GM13976 (cell line): ENCODE measurements around the gene HYDIN.

Source experiments
- DNase-seq: peaks from one replicate; pipeline ENCODE4 v3.0.0; 2012; ENCODE audit warnings: low spot score
- in situ Hi-C: fragments of 300-500 bp; cut with MboI; formaldehyde crosslinking; loops from one replicate; pipeline ENCODE4 v1.12.0; 2022; ENCODE audit warnings: low sequenced_read_pairs, mixed read lengths, inconsistent platforms; ENCODE audit not compliant: unreplicated experiment
- TF ChIP-seq, protein P1 (sequence below): IDR thresholded peaks from 2 replicates; pipeline ENCODE4 v1.5.1; 2012; ENCODE audit warnings: borderline replicate concordance, mild to moderate bottlenecking; ENCODE audit not compliant: insufficient read depth; ENCODE audit errors: extremely low read depth, missing control alignments, control extremely low read depth

Gene HYDIN

GRCh38 chr16:70775399-70775798 is 455.1 kb downstream of the HYDIN start:
- no peak for DNase-seq
- TF ChIP-seq, protein P1, sequence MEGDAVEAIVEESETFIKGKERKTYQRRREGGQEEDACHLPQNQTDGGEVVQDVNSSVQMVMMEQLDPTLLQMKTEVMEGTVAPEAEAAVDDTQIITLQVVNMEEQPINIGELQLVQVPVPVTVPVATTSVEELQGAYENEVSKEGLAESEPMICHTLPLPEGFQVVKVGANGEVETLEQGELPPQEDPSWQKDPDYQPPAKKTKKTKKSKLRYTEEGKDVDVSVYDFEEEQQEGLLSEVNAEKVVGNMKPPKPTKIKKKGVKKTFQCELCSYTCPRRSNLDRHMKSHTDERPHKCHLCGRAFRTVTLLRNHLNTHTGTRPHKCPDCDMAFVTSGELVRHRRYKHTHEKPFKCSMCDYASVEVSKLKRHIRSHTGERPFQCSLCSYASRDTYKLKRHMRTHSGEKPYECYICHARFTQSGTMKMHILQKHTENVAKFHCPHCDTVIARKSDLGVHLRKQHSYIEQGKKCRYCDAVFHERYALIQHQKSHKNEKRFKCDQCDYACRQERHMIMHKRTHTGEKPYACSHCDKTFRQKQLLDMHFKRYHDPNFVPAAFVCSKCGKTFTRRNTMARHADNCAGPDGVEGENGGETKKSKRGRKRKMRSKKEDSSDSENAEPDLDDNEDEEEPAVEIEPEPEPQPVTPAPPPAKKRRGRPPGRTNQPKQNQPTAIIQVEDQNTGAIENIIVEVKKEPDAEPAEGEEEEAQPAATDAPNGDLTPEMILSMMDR: no peak
- in situ Hi-C loops: no loop called here

GRCh38 chr16:70774261-70774660 is 456.3 kb downstream of the HYDIN start:
- TF ChIP-seq, protein P1: no peak
- DNase-seq: no peak
- in situ Hi-C loops: no loop called here

DNA sequence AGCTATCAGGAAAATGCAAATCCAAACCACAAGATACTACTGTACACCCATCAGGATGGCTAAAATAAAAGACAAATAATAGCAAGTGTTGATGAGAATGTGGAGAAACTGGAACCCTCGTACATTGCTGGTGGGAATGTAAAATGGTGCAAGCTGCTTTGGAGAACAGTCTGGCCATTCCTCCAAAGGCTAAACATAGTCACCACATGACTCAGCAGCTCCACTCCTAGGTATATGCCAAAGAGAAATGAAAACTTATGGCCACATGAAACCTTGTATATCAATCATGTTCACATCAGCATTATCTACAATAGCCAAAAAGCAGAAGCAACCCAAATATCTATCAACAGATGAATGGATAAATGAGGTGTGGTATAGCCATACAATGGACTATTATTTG is 458.0 kb downstream of the HYDIN start:
- in situ Hi-C loops: no loop called here
- TF ChIP-seq, protein P1: no peak
- no peak for DNase-seq

- in situ Hi-C loops: no loop called here
- DNase-seq: peak; percentile 76
- TF ChIP-seq, protein P1: peak; percentile 84
Measured at GRCh38 chr16:70770626-70771552, 459.6 kb downstream of the HYDIN start.

GRCh38 chr16:70770291-70770625 is 460.3 kb downstream of the HYDIN start:
- DNase-seq: no peak
- in situ Hi-C loops: no loop called here
- TF ChIP-seq, protein P1: no peak

DNA sequence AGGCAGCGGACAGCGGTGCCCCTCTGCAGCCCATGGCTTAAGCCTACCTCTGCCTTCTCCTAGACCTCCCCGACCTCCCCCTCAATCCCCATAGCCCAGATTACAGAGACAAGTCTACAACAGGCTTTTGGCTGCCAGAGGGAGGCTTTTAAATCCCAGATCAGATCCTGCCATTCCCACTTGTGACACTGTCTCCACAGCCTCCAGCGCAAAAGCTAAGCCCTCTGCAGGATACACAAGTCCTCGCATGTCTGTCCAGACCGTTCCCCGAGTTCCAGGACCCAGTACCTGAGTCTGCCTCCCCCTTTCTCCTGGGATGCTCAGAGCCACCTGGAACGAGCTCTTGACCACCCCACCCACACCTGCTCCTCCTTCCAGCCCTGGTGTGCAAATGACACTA is 460.8 kb downstream of the HYDIN start:
- TF ChIP-seq, protein P1: no peak
- in situ Hi-C loops: no loop called here
- DNase-seq: no peak
